Measurements from ENCODE around the gene OTOGL.
"Not testable (repeated sequence)": the region's sequence is repeated elsewhere in the genome, so short reads cannot be mapped to it uniquely, and the experiment has no call there.

OTOGL gene

DNA sequence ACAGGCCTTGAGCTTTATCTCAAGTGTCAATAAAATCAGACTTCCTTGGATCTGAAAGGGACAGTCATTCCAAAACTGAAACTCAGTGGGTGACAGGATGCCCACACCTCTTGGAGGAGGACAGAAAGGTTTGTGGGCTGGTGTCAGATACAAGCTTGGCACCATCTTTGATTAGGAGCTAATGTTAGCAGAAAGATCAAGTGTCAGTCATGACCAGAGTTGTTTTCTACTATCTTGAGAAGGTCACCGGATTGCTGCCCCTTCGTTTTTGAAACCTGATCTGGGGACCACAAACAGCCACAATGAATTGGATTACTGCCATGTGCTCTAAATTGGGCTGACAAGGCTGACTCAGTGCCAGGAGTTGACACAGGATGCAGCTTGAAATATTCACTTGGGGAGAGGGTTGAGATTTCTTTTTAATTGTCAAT lies 88.3 kb downstream of the OTOGL start:
- no peak for DNase-seq

DNA sequence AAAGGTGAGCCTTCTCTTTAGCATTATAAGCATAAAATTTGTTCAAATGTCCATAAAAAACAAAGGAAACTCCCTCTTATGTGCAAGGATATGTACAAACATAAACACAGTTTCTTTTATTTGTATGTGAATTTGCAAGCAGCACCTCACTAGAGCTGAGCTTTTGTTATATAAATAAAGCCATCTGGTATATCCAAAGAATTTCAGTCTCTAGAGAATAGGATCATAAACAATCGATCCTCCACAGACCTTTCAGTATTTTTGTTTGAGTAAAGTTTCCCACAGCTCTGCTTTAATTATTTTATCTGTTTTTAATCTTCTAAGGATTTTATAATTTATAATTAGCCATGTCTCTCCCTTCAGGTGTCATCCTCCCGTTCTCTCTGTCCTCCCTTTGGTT lies 89.2 kb downstream of the OTOGL start:
- no peak for DNase-seq

DNA sequence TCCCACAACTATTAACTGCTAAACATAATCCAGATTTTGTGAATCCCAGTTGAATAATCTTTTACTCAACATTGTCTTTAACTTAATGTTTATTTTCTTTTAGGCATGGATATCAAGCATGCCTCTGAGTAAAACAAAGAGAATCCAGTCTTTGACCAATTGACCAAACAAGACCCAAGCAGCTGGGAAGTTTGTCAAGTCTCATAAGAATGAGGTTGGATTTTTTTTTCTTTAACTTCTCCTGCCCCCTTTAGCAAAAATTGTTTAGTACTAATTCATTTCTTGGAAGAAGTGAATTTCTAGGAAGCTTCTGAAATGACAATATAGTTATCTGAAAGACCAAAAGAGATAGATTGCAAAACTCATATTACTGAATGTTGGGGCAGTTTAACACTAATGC lies 89.9 kb downstream of the OTOGL start:
- no peak for DNase-seq

DNA sequence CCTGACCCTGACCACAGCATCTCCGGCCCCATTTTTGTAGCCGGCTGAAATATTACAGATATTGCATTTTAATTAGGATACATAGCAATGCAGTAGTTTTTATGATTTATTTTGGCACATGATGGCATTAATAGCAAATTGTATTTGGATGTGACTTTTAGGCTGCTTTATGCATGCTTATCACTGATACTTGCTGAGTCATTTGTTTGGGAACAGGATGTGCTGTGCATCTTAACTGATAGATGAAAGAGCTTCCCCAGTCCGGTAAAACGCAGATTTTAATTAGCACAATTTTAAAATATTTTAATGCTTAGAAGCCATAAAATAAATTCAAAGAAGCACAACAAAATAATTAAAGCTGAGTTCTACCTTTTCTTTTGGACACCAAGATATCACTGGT lies 90.7 kb downstream of the OTOGL start:
- no peak for DNase-seq

DNA sequence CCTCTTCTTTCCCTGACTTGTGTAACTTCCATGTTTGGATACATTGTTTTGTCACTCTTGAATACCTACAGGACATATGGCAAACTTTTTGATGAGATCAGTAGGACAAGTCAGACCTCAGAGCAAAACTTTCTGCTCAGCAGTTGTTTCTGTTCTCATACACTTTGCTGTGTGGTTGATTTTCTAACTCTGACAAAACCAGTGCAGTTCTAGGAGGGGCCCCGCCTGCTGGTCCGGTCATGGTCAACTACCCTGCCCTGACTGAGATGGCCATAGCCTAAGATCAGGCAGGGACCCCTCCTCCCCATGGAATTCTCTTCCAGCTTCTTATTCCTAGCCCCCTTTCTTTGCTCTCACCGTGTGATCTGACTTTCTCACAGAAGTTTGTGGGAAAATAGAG lies 92.8 kb downstream of the OTOGL start:
- no peak for DNase-seq

DNA sequence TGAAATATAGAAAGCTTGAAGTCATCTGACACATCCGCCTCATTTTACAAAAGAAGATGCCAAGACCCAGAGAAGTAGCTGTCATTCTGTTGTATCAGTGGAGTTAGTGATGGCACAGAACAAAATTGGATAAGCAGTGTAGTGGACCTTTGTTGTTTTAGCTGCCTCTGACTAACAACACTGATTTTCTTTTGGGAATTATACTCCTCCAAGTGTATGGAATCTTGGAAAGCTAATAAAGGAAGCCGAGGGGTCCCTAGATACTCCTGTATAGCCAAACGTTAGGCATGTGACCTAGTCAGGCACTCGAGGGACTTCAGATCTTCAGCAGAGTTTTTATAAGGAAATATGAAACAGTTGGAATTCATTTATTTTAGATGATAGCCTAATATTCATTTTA lies 94.5 kb downstream of the OTOGL start:
- no peak for DNase-seq

DNA sequence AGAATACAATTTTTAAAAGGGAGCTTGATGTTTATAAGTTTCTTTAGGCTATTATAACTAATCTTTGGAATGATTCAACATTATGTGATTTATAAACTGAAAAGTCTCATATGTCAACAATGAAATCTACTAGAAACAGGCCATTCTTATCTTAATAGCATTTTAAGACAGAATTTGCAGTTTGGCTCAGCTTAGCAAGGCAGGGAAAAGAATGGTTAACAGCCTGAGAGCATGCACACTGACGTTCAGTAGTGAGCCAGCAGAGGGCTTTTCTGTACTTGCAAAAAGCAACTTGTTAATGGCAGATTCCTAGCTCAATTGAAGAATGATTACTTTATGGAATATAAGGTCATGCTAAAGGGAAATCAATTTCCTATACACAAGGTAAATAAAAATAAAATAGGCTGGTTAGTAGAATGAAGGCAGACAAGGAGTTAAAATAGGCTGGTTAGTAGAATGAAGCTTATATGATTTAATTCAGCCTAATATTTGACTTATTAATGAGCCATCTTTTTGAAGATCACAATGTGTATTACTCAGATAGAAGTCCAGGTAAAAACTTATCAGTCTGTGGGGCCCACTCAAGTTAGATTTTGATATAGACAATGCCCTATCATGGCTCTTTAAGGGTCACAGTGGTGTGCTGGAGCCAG lies 95.9 kb downstream of the OTOGL start:
- no peak for DNase-seq

DNA sequence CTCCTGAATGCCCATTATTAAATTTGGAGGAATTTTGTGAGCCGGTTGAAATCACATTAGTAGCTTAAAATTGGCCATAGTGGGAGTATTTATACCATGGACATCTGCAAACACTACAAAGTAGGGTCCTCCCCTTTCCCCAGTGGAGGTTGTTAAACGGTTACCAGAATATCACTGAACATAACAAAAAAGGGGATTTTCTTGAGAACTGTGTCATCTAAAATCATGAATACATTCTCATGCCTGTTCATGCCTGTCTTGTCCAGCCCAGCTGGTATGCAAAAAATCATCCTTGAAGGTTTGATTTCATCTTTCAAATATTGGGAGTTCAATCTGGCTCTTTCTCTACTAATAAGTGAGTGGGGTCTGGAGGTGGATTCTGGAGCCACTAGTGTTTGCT lies 96.4 kb downstream of the OTOGL start:
- no peak for DNase-seq

DNA sequence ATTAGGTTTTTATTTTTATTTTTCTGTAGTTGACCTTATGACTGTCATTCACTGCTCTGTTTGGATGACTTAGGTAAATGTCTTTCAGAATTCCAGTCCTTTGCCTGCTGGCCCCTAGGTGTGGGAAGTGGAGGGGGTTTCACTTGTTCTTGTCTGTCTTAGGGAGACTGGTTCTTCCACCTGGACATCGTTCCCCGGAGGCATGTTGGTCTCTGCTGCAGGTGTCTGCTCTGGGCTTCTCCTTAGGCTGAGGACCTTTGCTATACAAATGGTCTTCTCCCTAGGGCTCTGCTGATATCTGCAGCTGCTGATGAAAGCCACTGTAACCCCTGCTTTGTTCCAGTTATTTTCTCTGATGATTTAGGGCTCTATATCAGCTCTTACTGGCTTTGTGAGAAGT lies 97.1 kb downstream of the OTOGL start:
- no peak for DNase-seq

DNA sequence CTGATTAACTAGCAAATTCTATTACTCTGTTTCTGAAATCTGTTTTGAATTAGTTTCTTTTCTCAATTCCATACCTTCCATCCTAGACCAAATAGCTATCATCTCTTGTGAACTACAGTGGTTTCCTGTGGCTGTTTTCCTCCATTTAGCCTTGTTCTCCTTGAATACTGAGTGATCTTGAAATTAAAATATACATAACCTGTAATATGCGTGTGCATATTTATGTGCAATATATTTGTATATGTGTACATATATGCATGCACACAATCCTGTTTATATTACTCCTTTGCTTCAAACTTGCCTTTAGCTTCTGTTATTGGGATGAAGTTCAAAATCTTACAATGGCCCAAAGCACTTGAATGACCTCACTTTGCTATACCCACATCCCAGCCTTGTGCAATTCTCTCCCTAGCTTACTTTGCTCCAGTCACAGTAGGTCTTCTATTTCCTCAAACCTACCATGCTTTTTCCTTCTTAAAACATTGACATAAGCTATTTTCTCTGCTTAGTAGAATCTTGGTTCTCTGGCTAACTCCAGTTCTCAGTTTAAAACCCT lies 99.5 kb downstream of the OTOGL start:
- no peak for DNase-seq

DNA sequence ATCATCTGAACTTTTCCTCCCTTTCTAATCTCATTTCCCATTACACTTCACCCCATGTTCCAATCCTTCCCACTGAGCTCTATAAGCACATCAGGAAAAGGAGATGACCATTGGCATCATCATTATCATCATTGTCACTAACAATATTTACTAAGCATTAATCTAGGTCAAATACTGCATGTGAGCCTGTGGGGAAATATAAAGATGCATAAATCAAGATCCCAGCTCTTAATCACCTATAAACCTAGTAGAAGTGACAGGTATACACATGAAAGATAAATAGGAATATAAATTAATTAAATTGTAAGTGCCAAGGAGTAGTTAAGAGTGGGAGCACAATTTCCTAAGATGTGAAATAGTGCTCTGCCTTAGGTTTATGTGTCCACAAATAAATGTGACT lies 100.6 kb downstream of the OTOGL start:
- DNase-seq, result no peak

DNA sequence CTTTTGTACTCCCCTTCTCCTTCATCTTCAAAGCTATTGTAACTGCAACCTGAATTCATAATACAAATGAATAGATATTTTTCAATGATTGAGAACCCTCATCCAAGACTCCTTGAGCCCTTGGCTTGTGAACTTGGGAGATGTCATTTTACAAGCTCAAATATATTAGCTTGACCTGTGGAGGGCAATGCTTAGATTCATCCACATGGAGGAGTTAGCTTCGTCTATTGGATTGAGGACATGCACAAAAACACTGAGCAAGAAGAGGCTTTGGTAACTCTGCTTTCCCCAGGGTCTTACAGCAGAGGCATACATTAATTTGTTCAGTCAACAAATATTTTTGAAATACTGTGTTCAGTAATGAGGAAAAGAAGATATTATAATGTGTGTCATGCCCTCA lies 101.1 kb downstream of the OTOGL start:
- DNase-seq, result no peak

DNA sequence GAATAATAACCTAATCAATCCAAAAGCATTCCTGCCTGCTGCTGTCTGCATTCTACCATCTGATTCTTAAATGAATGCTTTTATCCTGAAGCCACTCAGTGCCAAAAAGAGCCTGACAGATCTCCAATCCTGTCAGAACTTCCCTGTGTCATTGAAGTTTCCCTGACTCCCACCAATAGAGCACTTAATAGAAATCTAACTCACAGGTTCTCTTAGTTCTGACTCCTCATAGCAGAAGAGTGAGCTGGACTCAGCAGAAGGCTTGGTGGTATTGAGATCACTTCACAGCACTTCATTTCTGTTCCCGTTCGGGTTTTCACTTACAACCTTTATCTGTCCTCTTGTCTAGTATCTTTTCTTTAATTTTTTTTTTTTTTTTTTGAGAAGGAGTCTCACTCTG lies 102.6 kb downstream of the OTOGL start:
- DNase-seq, result no peak

DNA sequence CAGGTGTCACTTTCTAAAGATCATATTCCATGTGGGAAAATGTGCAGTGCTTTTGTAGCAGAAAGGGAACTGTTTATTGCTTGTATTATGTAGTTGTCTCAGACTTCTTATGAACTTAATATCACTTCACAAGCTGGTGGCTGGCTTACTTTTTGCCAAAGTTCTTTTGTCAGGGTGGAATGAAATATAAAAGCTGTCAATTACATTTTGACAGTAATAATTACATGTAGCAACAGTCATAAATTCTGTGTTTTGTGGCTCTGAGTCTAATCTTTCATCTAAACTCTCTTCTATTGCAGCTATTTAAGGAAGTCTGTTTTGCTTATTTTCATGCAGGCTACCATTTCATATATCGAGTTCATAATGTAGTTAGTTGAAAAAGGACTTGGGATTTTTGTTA lies 106.6 kb downstream of the OTOGL start:
- no peak for DNase-seq

DNA sequence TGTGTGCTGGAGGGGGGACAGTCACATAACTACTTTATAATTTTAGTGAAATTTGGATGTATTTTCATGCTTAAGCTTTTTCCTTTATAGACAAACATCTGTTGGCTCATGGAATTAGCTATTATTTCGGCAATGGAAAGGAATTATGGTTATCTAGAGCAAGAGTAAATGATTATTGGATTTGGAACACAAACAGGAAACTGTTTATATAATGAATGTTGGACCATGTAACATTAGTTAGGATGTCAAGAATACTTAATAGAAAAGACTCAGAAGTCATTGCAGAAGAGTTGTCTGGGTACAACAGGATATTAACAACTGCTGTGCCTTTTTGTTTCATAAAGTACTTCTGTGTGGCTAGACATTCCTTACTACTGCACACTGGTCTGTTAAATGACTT lies 108.7 kb downstream of the OTOGL start:
- DNase-seq, result no peak

DNA sequence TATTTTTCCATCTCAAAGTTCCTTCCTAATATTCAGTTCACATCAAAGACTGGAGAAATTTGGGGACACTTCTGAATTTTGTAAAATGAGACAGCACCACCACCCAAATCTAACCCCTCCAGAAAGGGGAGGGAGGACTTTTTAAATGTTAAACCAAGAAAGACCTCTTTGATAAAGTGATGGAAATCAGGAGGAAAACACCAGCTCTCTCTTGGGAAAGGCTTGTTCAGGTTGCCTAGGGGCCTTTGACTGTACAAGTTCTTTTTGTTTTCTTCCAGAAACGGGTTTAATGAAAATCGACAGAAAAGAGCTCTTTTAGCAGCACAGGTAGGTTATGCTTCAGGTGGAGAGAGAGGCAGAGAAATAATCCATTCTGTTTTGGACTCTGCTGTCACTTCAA lies 112.3 kb downstream of the OTOGL start:
- no peak for DNase-seq

DNA sequence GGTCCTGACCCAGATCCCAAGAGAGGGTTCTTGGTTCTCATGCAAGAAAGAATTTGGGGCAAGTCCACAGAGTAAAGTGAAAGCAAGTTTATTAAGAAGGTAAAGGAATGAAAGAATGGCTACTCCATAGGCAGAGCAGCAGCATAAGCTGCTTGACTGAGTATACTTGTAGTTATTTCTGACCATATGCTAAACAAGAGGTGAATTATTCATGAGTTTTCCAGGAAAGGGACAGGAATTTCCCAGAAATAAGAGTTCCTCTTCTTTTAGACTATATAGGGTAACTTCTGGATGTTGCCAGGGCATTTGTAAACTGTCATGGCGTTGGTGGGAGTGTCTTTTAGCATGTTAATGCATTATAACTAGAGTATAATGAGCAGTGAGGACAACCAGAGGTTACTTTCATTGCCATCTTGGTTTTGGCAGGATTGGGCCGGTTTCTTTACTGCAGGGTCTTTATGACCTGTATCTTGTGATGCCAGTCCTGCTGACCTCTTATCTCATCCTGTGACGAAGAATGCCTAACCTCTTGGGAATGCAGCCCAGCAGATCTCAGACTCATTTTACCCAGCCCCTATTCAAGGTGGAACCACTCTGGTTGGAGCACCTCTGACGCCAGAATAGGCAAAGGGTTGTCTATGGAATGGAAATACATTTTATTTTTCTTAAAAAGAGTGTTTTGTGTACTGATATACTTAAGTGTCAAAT lies 113.8 kb downstream of the OTOGL start:
- DNase-seq, result no peak

DNA sequence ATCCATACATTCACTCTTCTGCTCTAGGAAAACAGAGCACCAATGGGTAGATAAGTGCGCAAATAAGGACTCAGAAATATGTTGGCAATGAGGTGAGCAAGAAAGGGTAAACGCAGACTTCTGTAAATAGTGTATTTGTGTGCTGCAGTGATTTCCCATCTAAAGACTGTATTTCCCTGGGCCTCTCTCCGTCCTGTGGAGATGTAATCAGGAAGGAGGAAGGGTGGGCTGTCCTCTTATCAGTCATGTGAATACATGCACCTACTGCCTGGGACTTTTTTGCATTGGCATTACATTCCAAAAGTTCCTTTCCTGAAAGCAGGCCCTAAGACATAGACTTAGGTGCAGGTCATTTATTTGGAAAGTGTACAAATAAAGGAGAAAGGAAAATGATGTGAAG lies 114.5 kb downstream of the OTOGL start:
- DNase-seq, result no peak

DNA sequence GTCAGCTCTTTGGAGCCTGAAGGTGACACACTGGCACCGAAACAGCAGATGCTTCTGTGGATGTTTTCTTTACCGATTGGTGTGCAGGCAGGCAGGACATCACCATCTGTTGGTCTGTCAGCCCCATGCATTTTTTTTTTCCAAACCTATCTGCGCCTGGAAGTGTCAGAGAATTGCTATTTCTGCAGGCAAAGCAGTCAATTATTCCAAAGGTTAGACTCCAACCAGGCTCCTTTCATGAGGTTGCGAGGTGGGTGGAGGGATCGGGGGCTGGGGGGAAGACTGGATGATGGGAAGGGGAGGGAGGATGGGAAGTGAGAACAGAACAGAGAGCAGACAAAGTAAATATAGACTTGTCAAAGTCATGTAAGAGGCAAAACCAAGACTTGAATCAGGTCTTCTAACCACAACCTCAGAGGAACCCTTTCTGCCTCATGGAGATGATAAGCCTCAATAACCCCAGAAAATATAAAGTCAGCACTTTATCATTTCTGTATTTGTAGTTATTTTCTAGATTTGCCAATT lies 117.7 kb downstream of the OTOGL start:
- no peak for DNase-seq

DNA sequence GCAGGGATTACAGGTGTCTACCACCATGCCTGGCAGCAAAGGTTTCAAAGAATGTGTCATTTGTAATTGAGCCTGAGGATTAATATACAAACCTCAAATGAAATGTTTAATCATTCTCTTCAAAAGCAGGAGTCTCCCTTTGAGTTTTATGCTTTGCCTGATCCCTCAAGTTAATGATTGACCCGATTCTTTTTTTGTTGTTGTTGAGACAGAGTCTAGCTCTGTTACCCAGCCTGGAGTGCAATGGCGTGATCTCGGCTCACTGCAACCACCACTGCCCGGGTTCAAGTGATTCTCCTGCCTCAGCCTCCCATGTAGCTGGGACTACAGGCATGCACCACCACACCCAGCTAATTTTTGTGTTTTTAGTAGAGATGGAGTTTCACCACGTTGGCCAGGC lies 119.6 kb downstream of the OTOGL start:
- not testable (repeated sequence) for DNase-seq

DNA sequence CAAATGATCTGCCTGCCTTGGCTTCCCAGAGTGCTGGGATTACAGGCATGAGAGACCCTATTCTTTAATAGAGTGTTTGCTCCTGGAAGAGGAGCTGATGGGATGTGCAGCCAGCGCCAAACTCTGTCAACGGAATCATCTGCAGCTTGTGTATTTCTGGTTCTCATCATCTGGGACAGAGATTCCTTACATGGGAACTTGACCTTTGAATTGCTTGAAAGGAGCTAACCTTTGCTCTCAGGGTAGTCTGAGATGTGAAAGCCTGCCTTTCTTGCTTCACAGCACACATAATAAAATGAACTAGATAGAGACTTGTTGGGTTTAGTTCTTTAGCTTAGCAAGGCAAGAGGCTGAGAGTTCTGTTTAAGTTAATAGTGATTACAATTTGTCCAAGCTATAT lies 120.0 kb downstream of the OTOGL start:
- DNase-seq, result no peak

DNA sequence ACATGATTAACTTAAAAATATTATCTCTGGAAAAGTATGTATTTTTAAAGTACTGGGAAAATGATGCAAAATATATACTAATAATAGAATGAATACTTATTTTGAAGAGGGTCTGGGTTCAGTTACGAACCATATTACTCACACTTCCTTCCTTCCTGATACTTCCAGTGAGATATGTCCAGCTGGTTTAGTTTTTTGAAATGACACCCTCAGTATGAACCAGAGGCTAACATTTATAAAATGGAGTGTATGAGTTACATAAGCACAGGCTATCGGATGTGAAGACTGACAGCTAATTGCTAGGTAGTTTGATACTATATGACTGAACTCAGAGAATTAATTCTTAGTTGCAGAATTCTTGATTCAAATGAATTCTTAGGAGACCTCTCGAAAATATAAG lies 122.9 kb downstream of the OTOGL start:
- no peak for DNase-seq

DNA sequence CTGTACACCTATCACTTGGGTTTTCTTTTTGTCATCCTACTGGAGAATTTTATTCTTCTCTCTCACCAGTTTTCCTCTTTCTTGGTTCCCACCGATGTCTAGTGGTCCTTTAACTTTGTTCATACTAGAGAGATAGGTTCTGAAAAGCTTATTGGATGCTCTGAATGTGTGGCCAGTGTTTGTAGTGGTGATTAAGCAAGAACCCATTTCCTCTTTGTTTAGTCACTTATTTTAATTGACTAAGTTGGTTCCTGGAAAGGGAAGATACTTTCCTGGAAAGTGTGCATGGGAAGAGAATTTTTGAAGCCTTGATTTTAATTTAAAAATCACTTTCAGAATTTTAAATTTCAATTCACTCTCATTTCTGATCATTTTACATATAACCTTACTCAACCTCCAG lies 127.2 kb downstream of the OTOGL start:
- DNase-seq, result no peak

DNA sequence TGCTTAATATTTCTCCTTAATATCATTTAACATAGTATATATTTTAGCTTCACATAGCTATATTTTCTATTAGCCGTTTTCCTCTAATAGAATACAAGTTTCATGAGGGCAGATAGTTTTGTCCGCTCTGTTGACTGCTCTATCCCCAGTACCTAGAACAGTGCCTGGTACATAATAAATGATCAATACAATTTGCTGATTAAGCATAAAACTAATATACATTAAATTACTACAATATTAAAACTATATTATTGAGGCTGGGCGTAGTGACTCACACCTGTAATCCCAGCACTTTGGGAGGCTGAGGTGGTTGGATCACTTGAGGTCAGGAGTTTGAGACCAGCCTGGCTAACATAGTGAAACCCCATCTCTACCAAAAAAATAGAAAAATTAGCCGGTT lies 128.6 kb downstream of the OTOGL start:
- DNase-seq, result not testable (repeated sequence)

DNA sequence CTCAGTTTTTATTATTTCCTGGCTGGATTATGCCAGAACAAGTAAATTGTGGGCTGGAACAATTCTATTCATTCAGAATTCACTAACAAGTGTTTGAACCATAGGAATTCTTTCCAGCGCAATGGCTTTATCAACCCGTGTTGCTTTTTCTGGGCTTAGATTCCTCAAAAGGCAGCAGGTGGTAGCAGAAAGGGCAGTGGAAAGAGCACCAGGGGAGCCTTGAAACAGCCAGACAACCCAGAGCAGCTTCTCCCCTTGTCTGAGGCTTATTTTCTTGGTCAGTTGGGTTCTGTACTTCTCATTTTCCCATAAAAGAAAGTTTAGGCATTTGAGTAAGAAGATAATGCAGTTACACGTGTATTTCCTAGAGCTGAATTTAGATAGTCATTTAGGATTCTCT lies 130.7 kb downstream of the OTOGL start:
- no peak for DNase-seq

Data from SIG-M5 (cell line).